ENCODE results near the gene DPAGT1. TPM values are rescaled to one million over a fixed set of nuclear protein-coding genes. Genes with fewer than 3 reads are reported as not detected.

DPAGT1 gene
- polyA plus RNA-seq, 1 donor from 2014 or later: 34.7 TPM

- peaks cover 21 to 22% (median 22%) of the 10 kb centered on the region in 3 donors for H3K4me1 Mint-ChIP-seq
- H3K27me3 Mint-ChIP-seq: no peaks in the 10 kb centered on the region
- H3K9me3 Mint-ChIP-seq: no peaks in the 10 kb centered on the region
- peaks cover 3% of the 10 kb centered on the region for H3K36me3 Mint-ChIP-seq
- peak within 1 kb of the TSS; percentile 90 to 98 (median 94) for H3K27ac Mint-ChIP-seq
- H3K4me3 Mint-ChIP-seq: peak within 1 kb of the TSS; percentile 91 to 98 (median 96)
Observed at GRCh38 chr11:119121008-119121810, 19.6 kb upstream of the DPAGT1 start, which contains the start of gene HINFP. Gene HINFP (plus strand): TSS chr11:119121580. CDS start chr11:119126945, 5,365 bp downstream.

- peaks cover 3% of the 10 kb centered on the region for H3K36me3 Mint-ChIP-seq
- H3K4me1 Mint-ChIP-seq: peaks cover 22 to 23% (median 22%) of the 10 kb centered on the region in 3 donors
- no peaks in the 10 kb centered on the region for H3K9me3 Mint-ChIP-seq
- no peaks in the 10 kb centered on the region for H3K27me3 Mint-ChIP-seq
- H3K4me3 Mint-ChIP-seq: peak overlapping the region; percentile 91 to 98 (median 96)
- peak overlapping the region; percentile 90 to 98 (median 94) for H3K27ac Mint-ChIP-seq
Observed at GRCh38 chr11:119120639-119121007, 19.0 kb upstream of the DPAGT1 start.

DNA sequence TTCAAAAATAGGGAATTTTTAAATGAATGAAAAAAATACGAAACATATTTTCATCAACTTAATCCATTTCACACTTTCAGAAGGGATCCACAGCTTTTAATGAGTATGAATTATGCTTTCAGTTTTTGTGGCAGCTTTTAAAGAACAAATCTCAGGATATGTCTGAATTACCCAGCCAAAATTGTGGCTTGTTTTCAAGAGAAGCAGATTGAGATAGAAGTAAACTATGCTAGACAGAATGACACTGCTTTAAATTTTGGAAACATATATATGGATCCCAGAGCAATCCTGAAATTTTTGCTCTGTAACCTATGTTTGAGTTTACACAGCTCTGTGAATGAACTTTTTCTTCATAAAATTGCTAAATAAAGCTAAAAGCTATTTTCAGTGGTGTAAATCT lies 17.3 kb upstream of the DPAGT1 start:
- Mint-ChIP-seq H3K4me1 (peaks cover 25 to 27% (median 27%) of the 10 kb centered on the region in 3 donors), H3K27ac (no peak overlapping the region), H3K9me3 (no peaks in the 10 kb centered on the region), H3K27me3 (no peaks in the 10 kb centered on the region), H3K36me3 (peaks cover 3% of the 10 kb centered on the region), H3K4me3 (peak overlapping the region in 1 of 4 donors; percentile 12)

- Mint-ChIP-seq H3K27me3 (no peaks in the 10 kb centered on the region), H3K36me3 (peaks cover 3% of the 10 kb centered on the region), H3K4me1 (peaks cover 22 to 27% (median 27%) of the 10 kb centered on the region in 3 donors), H3K9me3 (no peaks in the 10 kb centered on the region), H3K27ac (no peak overlapping the region), H3K4me3 (peak overlapping the region in 2 of 4 donors; percentile 27 to 38)
Observed at GRCh38 chr11:119118227-119118626, 16.6 kb upstream of the DPAGT1 start.

GRCh38 chr11:119117004-119117706 lies 15.5 kb upstream of the DPAGT1 start:
- Mint-ChIP-seq H3K9me3 (no peaks in the 10 kb centered on the region), H3K4me1 (peaks cover 15 to 22% (median 19%) of the 10 kb centered on the region in 3 donors), H3K27me3 (no peaks in the 10 kb centered on the region), H3K36me3 (peaks cover 3% of the 10 kb centered on the region), H3K4me3 (no peak overlapping the region), H3K27ac (peak overlapping the region in 1 of 3 donors; percentile 73)

DNA sequence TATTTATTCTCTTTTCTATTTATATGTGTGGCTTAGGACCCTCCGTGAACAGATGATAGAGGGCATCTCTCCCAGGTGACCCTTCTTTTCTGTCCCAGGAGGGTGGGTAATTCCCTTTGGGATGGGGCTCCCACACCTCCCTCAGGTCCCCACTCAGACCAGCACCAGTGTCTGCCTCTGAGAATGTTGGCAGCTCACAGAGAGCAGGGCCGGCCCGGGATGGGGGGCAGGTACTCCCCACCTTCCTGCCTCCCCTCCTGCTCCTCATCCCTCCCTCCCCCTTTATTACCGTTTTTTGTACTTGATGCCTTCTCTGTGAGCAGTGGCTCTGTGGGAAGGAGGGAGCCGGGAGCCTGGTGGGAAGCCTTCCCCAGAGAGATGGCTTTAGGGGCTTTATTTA lies 14.9 kb upstream of the DPAGT1 start:
- Mint-ChIP-seq H3K4me1 (peaks cover 13 to 20% (median 15%) of the 10 kb centered on the region in 3 donors), H3K36me3 (peaks cover 3% of the 10 kb centered on the region), H3K4me3 (no peak overlapping the region), H3K9me3 (no peaks in the 10 kb centered on the region), H3K27me3 (no peaks in the 10 kb centered on the region), H3K27ac (no peak overlapping the region)

DNA sequence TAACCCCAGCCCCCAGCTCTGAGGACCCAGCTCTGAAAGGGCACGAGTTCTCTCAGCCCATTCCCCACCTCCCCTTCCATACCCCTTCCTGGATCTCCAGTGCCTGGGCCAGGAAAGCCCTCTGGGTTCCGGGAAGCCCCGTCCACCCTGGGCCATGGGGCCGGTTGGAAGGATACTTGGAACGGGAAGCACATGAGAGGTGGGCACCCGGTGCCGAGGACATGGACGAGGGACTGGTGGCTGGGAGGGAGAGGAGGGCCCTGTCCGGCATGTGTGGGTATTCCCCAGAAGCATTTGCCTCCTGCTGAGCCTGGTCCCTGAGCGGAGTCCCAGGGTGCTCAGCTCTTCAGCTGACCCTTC lies 14.6 kb upstream of the DPAGT1 start:
- H3K4me1 Mint-ChIP-seq: peaks cover 13 to 16% (median 15%) of the 10 kb centered on the region in 3 donors
- H3K4me3 Mint-ChIP-seq: peak overlapping the region in 1 of 4 donors; percentile 83
- H3K27me3 Mint-ChIP-seq: no peaks in the 10 kb centered on the region
- H3K27ac Mint-ChIP-seq: peak overlapping the region in 1 of 3 donors; percentile 25
- H3K9me3 Mint-ChIP-seq: no peaks in the 10 kb centered on the region
- peaks cover 3% of the 10 kb centered on the region for H3K36me3 Mint-ChIP-seq

DNA sequence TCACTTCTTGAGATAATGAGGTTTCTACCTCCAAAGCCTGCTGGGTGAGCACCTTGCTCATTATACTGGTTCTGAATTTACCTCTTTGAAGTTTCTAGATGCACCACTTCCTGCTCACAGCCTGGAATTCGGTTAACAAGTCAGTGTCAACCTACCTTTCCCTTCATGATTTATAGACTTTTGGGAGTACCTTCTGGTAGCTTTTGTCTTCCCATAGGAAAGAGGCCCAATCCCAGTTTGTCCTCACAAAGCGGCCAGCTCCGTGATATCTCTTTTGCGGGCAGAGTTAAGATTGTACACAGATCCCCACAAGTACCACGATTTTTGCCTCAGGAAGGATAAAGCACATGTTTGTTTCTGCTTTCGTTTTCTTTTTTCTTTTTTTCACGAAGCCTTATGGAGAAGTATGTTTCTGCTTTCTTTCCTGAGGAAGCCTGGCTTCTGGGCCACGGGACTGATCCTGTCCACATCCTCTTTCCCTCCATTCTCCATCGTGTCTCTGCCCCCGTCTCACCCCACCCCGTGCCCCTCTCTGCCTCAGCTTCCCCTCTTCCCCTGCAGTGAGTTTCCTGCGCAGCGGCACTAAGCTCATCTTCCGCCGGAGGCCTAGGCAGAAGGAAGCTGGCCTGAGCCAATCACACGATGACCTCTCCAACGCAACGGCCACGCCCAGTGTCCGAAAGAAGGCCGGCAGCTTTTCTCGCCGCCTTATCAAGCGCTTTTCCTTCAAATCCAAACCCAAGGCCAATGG lies 14.0 kb upstream of the DPAGT1 start:
- H3K27me3 Mint-ChIP-seq: no peaks in the 10 kb centered on the region
- H3K27ac Mint-ChIP-seq: peak overlapping the region in 1 of 3 donors; percentile 25
- H3K4me3 Mint-ChIP-seq: peak overlapping the region in 1 of 4 donors; percentile 83
- H3K4me1 Mint-ChIP-seq: peaks cover 9 to 11% (median 10%) of the 10 kb centered on the region in 3 donors
- peaks cover 3% of the 10 kb centered on the region for H3K36me3 Mint-ChIP-seq
- H3K9me3 Mint-ChIP-seq: no peaks in the 10 kb centered on the region

- Mint-ChIP-seq H3K9me3 (no peaks in the 10 kb centered on the region), H3K36me3 (peaks cover 3% of the 10 kb centered on the region), H3K27ac (no peak overlapping the region), H3K27me3 (no peaks in the 10 kb centered on the region), H3K4me3 (no peak overlapping the region), H3K4me1 (peaks cover 6 to 9% (median 8%) of the 10 kb centered on the region in 3 donors)
Observed at GRCh38 chr11:119114351-119114750, 12.7 kb upstream of the DPAGT1 start.

- H3K27me3 Mint-ChIP-seq: no peaks in the 10 kb centered on the region
- peaks cover 3% of the 10 kb centered on the region for H3K36me3 Mint-ChIP-seq
- peaks cover 12 to 14% (median 14%) of the 10 kb centered on the region in 3 donors for H3K4me1 Mint-ChIP-seq
- no peak overlapping the region for H3K4me3 Mint-ChIP-seq
- no peak overlapping the region for H3K27ac Mint-ChIP-seq
- H3K9me3 Mint-ChIP-seq: no peaks in the 10 kb centered on the region
Observed at GRCh38 chr11:119113716-119114115, 12.1 kb upstream of the DPAGT1 start.

GRCh38 chr11:119112314-119113020 lies 10.8 kb upstream of the DPAGT1 start:
- Mint-ChIP-seq H3K27ac (no peak overlapping the region), H3K9me3 (no peaks in the 10 kb centered on the region), H3K36me3 (peaks cover 3% of the 10 kb centered on the region), H3K4me3 (no peak overlapping the region), H3K27me3 (no peaks in the 10 kb centered on the region), H3K4me1 (peaks cover 16 to 22% (median 17%) of the 10 kb centered on the region in 3 donors)

GRCh38 chr11:119111361-119111925 lies 9.8 kb upstream of the DPAGT1 start:
- H3K27ac Mint-ChIP-seq: peak overlapping the region in 1 of 3 donors; percentile 66
- H3K36me3 Mint-ChIP-seq: peaks cover 2% of the 10 kb centered on the region
- H3K4me3 Mint-ChIP-seq: no peak overlapping the region
- no peaks in the 10 kb centered on the region for H3K27me3 Mint-ChIP-seq
- no peaks in the 10 kb centered on the region for H3K9me3 Mint-ChIP-seq
- H3K4me1 Mint-ChIP-seq: peaks cover 15 to 28% (median 22%) of the 10 kb centered on the region in 3 donors

DNA sequence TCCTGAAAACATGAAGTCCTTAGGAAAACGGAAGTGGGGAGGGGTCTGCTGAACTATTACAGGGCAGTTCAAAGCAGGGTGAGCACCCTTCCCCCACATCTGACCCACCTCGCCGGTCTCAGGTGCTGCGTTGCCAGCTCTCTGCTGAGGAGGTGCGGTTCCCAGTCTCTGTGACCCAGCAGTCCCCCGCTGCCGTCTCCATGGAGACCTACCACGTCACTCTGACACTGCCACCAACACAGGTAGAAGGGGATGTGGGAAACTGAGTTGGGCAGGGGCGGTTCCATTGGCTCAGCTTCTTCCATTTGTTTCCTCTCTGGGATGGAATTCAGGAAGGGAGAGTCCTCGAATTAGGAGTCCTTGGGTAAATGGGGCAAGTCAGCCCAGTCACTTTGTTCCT lies 8.8 kb upstream of the DPAGT1 start:
- Mint-ChIP-seq H3K27ac (peak overlapping the region in 1 of 3 donors; percentile 43), H3K9me3 (no peaks in the 10 kb centered on the region), H3K27me3 (no peaks in the 10 kb centered on the region), H3K36me3 (no peaks in the 10 kb centered on the region), H3K4me3 (peak overlapping the region in 1 of 4 donors; percentile 93), H3K4me1 (peaks cover 15 to 31% (median 21%) of the 10 kb centered on the region in 3 donors)

DNA sequence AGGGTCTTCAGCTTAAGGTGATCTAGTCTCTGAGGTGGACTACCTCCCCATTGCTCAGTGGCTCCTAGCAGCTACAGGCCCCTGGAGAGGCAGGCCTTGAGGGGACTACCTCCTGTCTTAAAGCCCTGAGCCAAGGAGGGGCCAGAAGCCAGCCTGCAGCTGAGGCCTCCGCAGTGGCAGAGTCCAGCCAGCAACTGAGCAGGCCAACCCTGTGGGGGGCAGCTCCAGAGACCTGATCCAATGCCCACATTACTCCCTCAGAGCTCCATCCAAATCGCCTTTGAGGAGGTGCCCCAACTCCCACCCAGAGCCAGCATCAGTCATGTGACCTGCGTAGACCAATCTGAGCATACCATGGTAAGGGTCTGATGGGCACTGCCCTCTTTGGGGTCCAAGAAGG lies 8.2 kb upstream of the DPAGT1 start:
- peaks cover 12 to 27% (median 21%) of the 10 kb centered on the region in 3 donors for H3K4me1 Mint-ChIP-seq
- no peaks in the 10 kb centered on the region for H3K27me3 Mint-ChIP-seq
- H3K4me3 Mint-ChIP-seq: peak overlapping the region in 3 of 4 donors; percentile 37 to 93 (median 81)
- no peaks in the 10 kb centered on the region for H3K36me3 Mint-ChIP-seq
- H3K9me3 Mint-ChIP-seq: no peaks in the 10 kb centered on the region
- peak overlapping the region in 1 of 3 donors; percentile 80 for H3K27ac Mint-ChIP-seq

All from IgD-negative memory B cell (primary cell).